Measurements from ENCODE around the gene HPSE2. TPM values are rescaled to one million over a fixed set of nuclear protein-coding genes. Genes with fewer than 3 reads are reported as not detected.

The HPSE2 gene
- polyA plus RNA-seq, 1 of the 3 experiments (the other 2 are of a cell fraction) = not detected

GRCh38 chr10:98920807-98921206 is 314.8 kb downstream of the HPSE2 start:
- TF ChIP-seq JUND (IDR thresholded peaks at IDR 0.05) = no peak
- TF ChIP-seq SMC3 (IDR thresholded peaks at IDR 0.05; ENCODE audit: low read depth, low read length) = no peak
- TF ChIP-seq ELF1 (IDR thresholded peaks at IDR 0.05) = no peak
- TF ChIP-seq TAF1 (IDR thresholded peaks at IDR 0.05; ENCODE audit: borderline replicate concordance, low read depth, low read length) = no peak
- TF ChIP-seq NRF1 (IDR thresholded peaks at IDR 0.05; ENCODE audit: low read depth, low read length) = no peak
- no peak for TF ChIP-seq CHD2 (IDR thresholded peaks at IDR 0.05; ENCODE audit: low read length, partially characterized antibody)
- no peak for TF ChIP-seq NFIC (IDR thresholded peaks at IDR 0.05; ENCODE audit: borderline replicate concordance)
- H4K20me1 ChIP-seq (ENCODE audit: insufficient read depth) = no peaks in the 10 kb centered on the region
- no peak overlapping the region for H3K9ac ChIP-seq
- H2AFZ ChIP-seq (ENCODE audit: low read depth) = no peak overlapping the region
- 5% methylated on average over 2 of the region's 2 CpGs for WGBS (ENCODE audit: low lambda C conversion rate)
- no peak for DNase-seq
- POLR2A ChIA-PET = no interaction called here
- no peaks in the 10 kb centered on the region for H3K9me3 ChIP-seq
- CTCF ChIA-PET = no interaction called here
- H3K36me3 ChIP-seq (replicated peaks in 1 of 2; ENCODE audit: control insufficient read depth in 1 of 2, insufficient read depth in 2 of 2, low read length in 1 of 2) = no peaks in the 10 kb centered on the region
- H3K27ac ChIP-seq (ENCODE audit: low read depth in 2 of 2, low read length in 1 of 2) = no peak overlapping the region
- H3K27me3 ChIP-seq (ENCODE audit: insufficient read depth) = no peaks in the 10 kb centered on the region
- H3F3A ChIP-seq (replicated peaks; ENCODE audit: insufficient read depth) = no peaks in the 10 kb centered on the region
- no peak overlapping the region for H3K4me3 ChIP-seq (ENCODE audit: low read depth in 2 of 2, low read length in 1 of 2)
- no peaks in the 10 kb centered on the region; a peak in 1 of 4 replicates for H3K4me1 ChIP-seq (ENCODE audit: control insufficient read depth in 1 of 2, insufficient read depth in 2 of 2, low read depth in 1 of 2, low read length in 1 of 2)
- H3K4me2 ChIP-seq = no peak overlapping the region
- no peaks in the 10 kb centered on the region for H3K9me2 ChIP-seq
- no peaks in the 10 kb centered on the region for H3K79me2 ChIP-seq (ENCODE audit: insufficient read depth)

DNA sequence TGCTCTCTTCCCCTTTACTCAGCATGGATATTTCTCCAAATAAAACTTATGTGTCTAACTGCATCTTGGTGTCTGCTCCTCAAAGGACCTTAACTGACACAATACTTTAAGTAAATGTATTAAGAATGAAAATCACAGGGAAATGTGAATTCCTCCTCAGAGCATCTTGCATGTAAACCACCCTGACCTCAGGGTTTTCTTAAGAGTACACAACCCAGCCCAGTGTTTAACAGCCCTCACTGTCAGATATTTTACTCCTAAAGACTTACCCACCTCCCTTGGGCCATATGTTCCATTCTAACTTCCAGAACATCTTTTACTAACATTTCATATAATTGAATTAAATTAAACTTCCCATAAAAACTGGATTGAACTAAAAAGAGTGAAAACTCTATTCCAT is 315.3 kb downstream of the HPSE2 start:
- TF ChIP-seq EP300 (IDR thresholded peaks at IDR 0.05; ENCODE audit: borderline replicate concordance in 1 of 2, low read depth in 1 of 2, low read length in 1 of 2) = no peak
- no peak overlapping the region for H3K4me3 ChIP-seq (ENCODE audit: low read depth in 2 of 2, low read length in 1 of 2)
- H3K9ac ChIP-seq = no peak overlapping the region
- H3K4me2 ChIP-seq = no peak overlapping the region
- no peak overlapping the region for H2AFZ ChIP-seq (ENCODE audit: low read depth)
- H3F3A ChIP-seq (replicated peaks; ENCODE audit: insufficient read depth) = no peaks in the 10 kb centered on the region
- POLR2A ChIA-PET = no interaction called here
- no peak overlapping the region for H3K27ac ChIP-seq (ENCODE audit: low read depth in 2 of 2, low read length in 1 of 2)
- CTCF ChIA-PET = no interaction called here
- H3K9me2 ChIP-seq = no peaks in the 10 kb centered on the region
- H3K27me3 ChIP-seq (ENCODE audit: insufficient read depth) = no peaks in the 10 kb centered on the region
- no peaks in the 10 kb centered on the region for H3K79me2 ChIP-seq (ENCODE audit: insufficient read depth)
- no peaks in the 10 kb centered on the region for H3K9me3 ChIP-seq
- no peaks in the 10 kb centered on the region for H4K20me1 ChIP-seq (ENCODE audit: insufficient read depth)
- DNase-seq = no peak
- H3K36me3 ChIP-seq (replicated peaks in 1 of 2; ENCODE audit: control insufficient read depth in 1 of 2, insufficient read depth in 2 of 2, low read length in 1 of 2) = no peaks in the 10 kb centered on the region
- H3K4me1 ChIP-seq (ENCODE audit: control insufficient read depth in 1 of 2, insufficient read depth in 2 of 2, low read depth in 1 of 2, low read length in 1 of 2) = no peaks in the 10 kb centered on the region; a peak in 1 of 4 replicates

DNA sequence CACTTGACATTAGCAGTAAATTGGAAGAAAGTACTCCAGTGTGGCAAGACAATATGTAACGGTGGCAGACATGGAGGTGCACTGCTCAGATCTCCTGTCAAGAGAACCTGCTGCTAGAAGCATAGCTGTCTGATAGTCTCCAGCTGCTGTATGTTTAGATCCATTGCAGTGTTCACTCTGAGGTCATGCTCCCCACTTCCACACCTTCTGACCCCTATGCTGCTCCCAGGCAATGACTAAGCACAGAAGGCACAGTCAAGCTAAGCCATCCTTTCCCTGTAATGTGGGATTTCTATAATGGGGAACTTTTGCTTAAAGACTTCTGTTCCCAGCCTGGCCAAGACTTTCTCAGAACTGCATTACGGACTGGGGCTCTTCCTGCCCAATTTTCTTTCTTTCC is 315.8 kb downstream of the HPSE2 start:
- H3K27ac ChIP-seq (ENCODE audit: low read depth in 2 of 2, low read length in 1 of 2) = no peak overlapping the region
- CTCF ChIA-PET = no interaction called here

More for the DNA sequence above, 315.8 kb downstream of the HPSE2 start:
- H3K36me3 ChIP-seq (replicated peaks in 1 of 2; ENCODE audit: control insufficient read depth in 1 of 2, insufficient read depth in 2 of 2, low read length in 1 of 2) = no peaks in the 10 kb centered on the region
- H3K9me2 ChIP-seq = no peaks in the 10 kb centered on the region
- no peak for DNase-seq
- POLR2A ChIA-PET = no interaction called here
- no peak for TF ChIP-seq TCF12 (IDR thresholded peaks at IDR 0.05)
- no peak for TF ChIP-seq MXI1 (IDR thresholded peaks at IDR 0.05; ENCODE audit: low read depth, low read length)
- TF ChIP-seq FOXM1 (IDR thresholded peaks at IDR 0.05; ENCODE audit: low read depth) = no peak
- no peak for TF ChIP-seq ELF1 (IDR thresholded peaks at IDR 0.05)
- TF ChIP-seq MEF2A (IDR thresholded peaks at IDR 0.05; ENCODE audit: borderline replicate concordance, low read depth) = no peak
- TF ChIP-seq USF1 (IDR thresholded peaks at IDR 0.05; ENCODE audit: borderline replicate concordance, low read depth) = no peak
- no peak for TF ChIP-seq RFX5 (IDR thresholded peaks at IDR 0.05; ENCODE audit: low read length)
- no peak for TF ChIP-seq JUND (IDR thresholded peaks at IDR 0.05)
- no peak for TF ChIP-seq NRF1 (IDR thresholded peaks at IDR 0.05; ENCODE audit: low read depth, low read length)
- no peak for TF ChIP-seq PBX3 (IDR thresholded peaks at IDR 0.05)
- TF ChIP-seq, protein P1, sequence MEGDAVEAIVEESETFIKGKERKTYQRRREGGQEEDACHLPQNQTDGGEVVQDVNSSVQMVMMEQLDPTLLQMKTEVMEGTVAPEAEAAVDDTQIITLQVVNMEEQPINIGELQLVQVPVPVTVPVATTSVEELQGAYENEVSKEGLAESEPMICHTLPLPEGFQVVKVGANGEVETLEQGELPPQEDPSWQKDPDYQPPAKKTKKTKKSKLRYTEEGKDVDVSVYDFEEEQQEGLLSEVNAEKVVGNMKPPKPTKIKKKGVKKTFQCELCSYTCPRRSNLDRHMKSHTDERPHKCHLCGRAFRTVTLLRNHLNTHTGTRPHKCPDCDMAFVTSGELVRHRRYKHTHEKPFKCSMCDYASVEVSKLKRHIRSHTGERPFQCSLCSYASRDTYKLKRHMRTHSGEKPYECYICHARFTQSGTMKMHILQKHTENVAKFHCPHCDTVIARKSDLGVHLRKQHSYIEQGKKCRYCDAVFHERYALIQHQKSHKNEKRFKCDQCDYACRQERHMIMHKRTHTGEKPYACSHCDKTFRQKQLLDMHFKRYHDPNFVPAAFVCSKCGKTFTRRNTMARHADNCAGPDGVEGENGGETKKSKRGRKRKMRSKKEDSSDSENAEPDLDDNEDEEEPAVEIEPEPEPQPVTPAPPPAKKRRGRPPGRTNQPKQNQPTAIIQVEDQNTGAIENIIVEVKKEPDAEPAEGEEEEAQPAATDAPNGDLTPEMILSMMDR (IDR thresholded peaks at IDR 0.05) = no peak
- WGBS (ENCODE audit: low lambda C conversion rate) = 13% methylated on average over 2 of the region's 2 CpGs
- H2AFZ ChIP-seq (ENCODE audit: low read depth) = no peak overlapping the region
- H3K9ac ChIP-seq = no peak overlapping the region
- no peak overlapping the region for H3K4me2 ChIP-seq
- H3K9me3 ChIP-seq = no peaks in the 10 kb centered on the region
- H3K4me1 ChIP-seq (ENCODE audit: control insufficient read depth in 1 of 2, insufficient read depth in 2 of 2, low read depth in 1 of 2, low read length in 1 of 2) = no peaks in the 10 kb centered on the region; a peak in 1 of 4 replicates
- H3K27me3 ChIP-seq (ENCODE audit: insufficient read depth) = no peaks in the 10 kb centered on the region
- H4K20me1 ChIP-seq (ENCODE audit: insufficient read depth) = no peaks in the 10 kb centered on the region
- no peaks in the 10 kb centered on the region for H3F3A ChIP-seq (replicated peaks; ENCODE audit: insufficient read depth)
- H3K4me3 ChIP-seq (ENCODE audit: low read depth in 2 of 2, low read length in 1 of 2) = no peak overlapping the region
- no peaks in the 10 kb centered on the region for H3K79me2 ChIP-seq (ENCODE audit: insufficient read depth)

All from SK-N-SH (cell line).